Tibial nerve (tissue), 4 donors: Measurements from ENCODE around the gene PANK4.

Source experiments
- EP300 ChIP-seq, 2 donors: sonication (generic); formaldehyde crosslinking; IDR thresholded peaks; one replicate each; pipeline ENCODE4 v1.6.1; 2017; ENCODE audit warnings: antibody characterized with exemption in 2 of 2, mild to moderate bottlenecking in 1 of 2
- POLR2A ChIP-seq, 2 donors: fragments of 450-650 bp; IDR thresholded peaks; one replicate each; pipeline ENCODE4 v1.6.1; 2017; ENCODE audit warnings: antibody characterized with exemption in 2 of 2, mild to moderate bottlenecking in 2 of 2, moderate library complexity in 2 of 2
- TF ChIP-seq, protein P1 (sequence below), 5 experiments: fragments of 200-600 bp in 3 of 5; fragments of 450-650 bp in 2 of 5; sonication (generic) in 3 of 5; IDR thresholded peaks; one replicate each; pipeline ENCODE4 v1.5.1; 2016 to 2019; ENCODE audit warnings: antibody characterized with exemption in 5 of 5, mild to moderate bottlenecking in 3 of 5, moderate library complexity in 2 of 5

DNA sequence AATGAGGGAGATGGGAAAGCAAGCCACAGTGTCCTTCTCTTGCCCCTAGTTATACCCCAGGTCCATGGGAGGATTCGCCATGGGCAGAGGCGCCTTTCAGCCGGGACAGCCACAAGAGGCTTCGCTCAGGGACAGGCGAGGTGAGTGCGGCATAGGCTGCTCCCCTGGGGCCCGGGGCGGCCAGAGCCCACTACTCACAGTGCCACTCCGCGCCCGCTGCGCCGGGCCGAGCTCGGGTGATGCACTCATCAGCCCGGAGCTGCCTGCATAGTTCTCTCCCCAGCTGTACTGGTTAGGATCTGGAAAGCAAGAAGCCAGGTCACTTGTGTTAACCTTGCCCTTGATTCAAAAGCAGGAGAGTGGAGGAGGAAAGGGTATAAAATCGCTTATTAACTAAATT is 8.4 kb downstream of the PANK4 start:
- no peak for TF ChIP-seq POLR2A (IDR thresholded peaks at IDR 0.05)
- TF ChIP-seq, protein P1, sequence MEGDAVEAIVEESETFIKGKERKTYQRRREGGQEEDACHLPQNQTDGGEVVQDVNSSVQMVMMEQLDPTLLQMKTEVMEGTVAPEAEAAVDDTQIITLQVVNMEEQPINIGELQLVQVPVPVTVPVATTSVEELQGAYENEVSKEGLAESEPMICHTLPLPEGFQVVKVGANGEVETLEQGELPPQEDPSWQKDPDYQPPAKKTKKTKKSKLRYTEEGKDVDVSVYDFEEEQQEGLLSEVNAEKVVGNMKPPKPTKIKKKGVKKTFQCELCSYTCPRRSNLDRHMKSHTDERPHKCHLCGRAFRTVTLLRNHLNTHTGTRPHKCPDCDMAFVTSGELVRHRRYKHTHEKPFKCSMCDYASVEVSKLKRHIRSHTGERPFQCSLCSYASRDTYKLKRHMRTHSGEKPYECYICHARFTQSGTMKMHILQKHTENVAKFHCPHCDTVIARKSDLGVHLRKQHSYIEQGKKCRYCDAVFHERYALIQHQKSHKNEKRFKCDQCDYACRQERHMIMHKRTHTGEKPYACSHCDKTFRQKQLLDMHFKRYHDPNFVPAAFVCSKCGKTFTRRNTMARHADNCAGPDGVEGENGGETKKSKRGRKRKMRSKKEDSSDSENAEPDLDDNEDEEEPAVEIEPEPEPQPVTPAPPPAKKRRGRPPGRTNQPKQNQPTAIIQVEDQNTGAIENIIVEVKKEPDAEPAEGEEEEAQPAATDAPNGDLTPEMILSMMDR (IDR thresholded peaks at IDR 0.05): no peak
- TF ChIP-seq EP300 (IDR thresholded peaks at IDR 0.05): no peak
